Kidney epithelial cell (primary cell): ENCODE results near the gene FGF18. TPM values are rescaled to one million over a fixed set of nuclear protein-coding genes. Genes with fewer than 3 reads are reported as not detected.

Experiments
- DNase-seq: peaks from one replicate; pipeline ENCODE4 v3.0.0-alpha.2; 2010; ENCODE audit warnings: low read depth
- H3K27me3 ChIP-seq: 2 replicates; pipeline ENCODE4 v1.6.0; 2011; ENCODE audit warnings: low read length; ENCODE audit not compliant: control insufficient read depth, insufficient read depth
- H3K36me3 ChIP-seq: 2 replicates; pipeline ENCODE4 v1.5.1; 2011; ENCODE audit warnings: low read length; ENCODE audit not compliant: control insufficient read depth, insufficient read depth
- H3K4me3 ChIP-seq: 2 replicates; pipeline ENCODE4 v1.5.1; 2011; ENCODE audit warnings: low read depth, mild to moderate bottlenecking, control low read depth, low read length
- total RNA-seq: library from RNA; depleted of rRNA; stranded (reverse); fragments of >200 nt; gene quantifications from 2 replicates; pipeline ENCODE4 v1.2.3, GENCODE V29; 2015
- TF ChIP-seq, protein P1 (sequence below): IDR thresholded peaks from 2 replicates; pipeline ENCODE4 v1.5.1; 2011; ENCODE audit warnings: mild to moderate bottlenecking, moderate library complexity, low read length, control low read depth, inconsistent platforms; ENCODE audit not compliant: insufficient read depth, poor library complexity, severe bottlenecking

The FGF18 gene
- total RNA-seq, 1 donor from 2014 or later, result not detected

- no peak for DNase-seq
- H3K36me3 ChIP-seq, result no peaks in the 10 kb centered on the region
- TF ChIP-seq, protein P1, sequence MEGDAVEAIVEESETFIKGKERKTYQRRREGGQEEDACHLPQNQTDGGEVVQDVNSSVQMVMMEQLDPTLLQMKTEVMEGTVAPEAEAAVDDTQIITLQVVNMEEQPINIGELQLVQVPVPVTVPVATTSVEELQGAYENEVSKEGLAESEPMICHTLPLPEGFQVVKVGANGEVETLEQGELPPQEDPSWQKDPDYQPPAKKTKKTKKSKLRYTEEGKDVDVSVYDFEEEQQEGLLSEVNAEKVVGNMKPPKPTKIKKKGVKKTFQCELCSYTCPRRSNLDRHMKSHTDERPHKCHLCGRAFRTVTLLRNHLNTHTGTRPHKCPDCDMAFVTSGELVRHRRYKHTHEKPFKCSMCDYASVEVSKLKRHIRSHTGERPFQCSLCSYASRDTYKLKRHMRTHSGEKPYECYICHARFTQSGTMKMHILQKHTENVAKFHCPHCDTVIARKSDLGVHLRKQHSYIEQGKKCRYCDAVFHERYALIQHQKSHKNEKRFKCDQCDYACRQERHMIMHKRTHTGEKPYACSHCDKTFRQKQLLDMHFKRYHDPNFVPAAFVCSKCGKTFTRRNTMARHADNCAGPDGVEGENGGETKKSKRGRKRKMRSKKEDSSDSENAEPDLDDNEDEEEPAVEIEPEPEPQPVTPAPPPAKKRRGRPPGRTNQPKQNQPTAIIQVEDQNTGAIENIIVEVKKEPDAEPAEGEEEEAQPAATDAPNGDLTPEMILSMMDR, result no peak
- H3K27me3 ChIP-seq, result peaks cover 8% of the 10 kb centered on the region
- no peak overlapping the region for H3K4me3 ChIP-seq
Observed at GRCh38 chr5:171463862-171464229, 44.4 kb downstream of the FGF18 start.

- H3K27me3 ChIP-seq, result peaks cover 8% of the 10 kb centered on the region
- no peaks in the 10 kb centered on the region for H3K36me3 ChIP-seq
- TF ChIP-seq, protein P1, result no peak
- H3K4me3 ChIP-seq, result no peak overlapping the region
- DNase-seq, result no peak
Observed at GRCh38 chr5:171464829-171465228, 45.4 kb downstream of the FGF18 start.

DNA sequence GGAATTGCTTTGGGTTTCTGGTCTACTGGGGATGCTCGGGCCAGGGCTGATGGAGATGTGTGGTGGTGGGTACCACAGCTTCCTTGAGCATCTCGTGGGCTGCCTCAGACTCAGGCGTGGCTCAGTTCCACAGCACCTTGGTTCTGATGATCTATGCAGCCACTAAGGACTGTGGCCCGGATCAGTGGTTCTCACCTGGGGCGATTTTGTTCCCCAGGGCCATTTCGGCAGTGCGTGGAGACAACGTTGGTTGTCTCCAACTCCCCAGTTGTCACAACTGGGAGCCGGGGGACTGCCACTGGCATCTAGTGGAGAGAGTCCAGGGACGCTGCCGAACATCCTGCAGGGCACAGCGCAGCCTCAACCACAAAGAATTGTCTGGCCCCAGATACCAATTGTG lies 47.7 kb downstream of the FGF18 start:
- DNase-seq, result no peak
- TF ChIP-seq, protein P1, result no peak
- no peak overlapping the region for H3K4me3 ChIP-seq
- no peaks in the 10 kb centered on the region for H3K36me3 ChIP-seq
- H3K27me3 ChIP-seq, result peaks cover 3% of the 10 kb centered on the region

DNA sequence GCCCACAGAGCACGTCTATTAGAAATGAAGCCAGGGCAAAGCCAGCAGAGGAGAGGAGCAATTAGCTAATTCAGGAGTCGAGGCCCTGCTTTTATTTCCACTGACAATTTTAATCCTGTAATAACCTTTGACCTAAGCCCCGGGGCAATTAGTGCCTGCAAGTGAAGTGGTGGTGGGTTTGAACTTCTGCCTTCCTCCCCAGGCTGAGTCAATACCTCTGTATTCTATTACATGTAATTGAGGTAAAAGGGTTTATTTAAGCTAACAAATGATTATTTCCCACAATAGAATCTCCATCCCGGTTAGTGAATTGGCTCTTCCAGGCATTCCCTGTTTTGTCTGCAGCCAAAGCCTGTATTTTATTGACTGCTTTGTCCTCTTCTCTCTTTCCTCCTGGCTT lies 49.9 kb downstream of the FGF18 start:
- DNase-seq, result no peak
- no peak overlapping the region for H3K4me3 ChIP-seq
- H3K36me3 ChIP-seq, result no peaks in the 10 kb centered on the region
- TF ChIP-seq, protein P1, result no peak
- H3K27me3 ChIP-seq, result no peaks in the 10 kb centered on the region

DNA sequence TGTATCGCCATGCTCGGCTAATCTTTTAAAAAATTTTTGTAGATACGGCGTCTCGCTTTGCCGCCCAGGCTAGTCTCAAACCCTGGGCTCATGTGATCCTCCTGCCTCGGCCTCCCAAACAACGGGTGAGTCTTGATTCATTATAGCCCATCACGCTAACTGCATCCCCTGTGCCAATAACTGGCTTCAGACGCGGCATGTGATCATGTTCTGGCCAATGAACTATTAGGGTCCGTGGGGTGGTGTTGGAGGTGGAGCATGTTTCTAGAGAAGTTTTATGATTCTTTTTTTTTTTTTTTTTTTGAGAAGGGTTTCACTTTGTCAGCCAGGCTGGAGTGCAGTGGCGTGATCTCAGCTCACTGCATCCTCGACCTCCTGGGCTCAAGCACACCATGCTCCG lies 51.0 kb downstream of the FGF18 start:
- no peak overlapping the region for H3K4me3 ChIP-seq
- no peaks in the 10 kb centered on the region for H3K36me3 ChIP-seq
- TF ChIP-seq, protein P1, result no peak
- no peak for DNase-seq
- H3K27me3 ChIP-seq, result no peaks in the 10 kb centered on the region

DNA sequence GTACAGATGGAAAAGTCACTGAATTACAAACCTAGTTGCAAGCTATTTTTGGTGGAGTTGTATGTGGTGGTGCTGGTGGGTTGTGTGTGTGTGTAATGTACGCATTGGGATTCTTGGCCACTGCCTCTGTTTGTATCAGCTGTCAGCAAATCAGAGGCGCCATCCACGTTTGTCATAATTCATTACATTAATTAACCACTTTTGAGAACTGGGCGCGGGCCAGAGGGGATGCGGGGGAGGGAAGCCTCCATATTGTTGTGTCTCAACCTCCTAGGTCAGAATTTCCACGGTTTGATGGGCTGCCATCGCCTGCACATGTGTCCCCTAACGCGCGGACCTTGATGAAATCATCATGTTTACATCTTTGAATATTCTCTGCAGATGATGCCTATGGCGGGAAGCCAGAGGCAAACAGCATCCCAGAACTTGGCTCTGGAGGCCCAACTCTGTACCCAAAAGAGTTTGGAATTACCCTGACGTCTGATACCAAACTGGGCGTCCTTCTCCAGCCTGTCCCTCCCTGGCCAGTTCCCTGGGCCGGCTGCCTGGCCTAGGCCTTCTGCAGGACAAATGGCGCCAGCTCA lies 54.9 kb downstream of the FGF18 start:
- H3K4me3 ChIP-seq, result no peak overlapping the region
- H3K27me3 ChIP-seq, result no peaks in the 10 kb centered on the region
- TF ChIP-seq, protein P1, result no peak
- no peak for DNase-seq
- H3K36me3 ChIP-seq, result no peaks in the 10 kb centered on the region
